GM12878 (cell line): Measurements from ENCODE around the gene NR1D1. TPM values are rescaled to one million over a fixed set of nuclear protein-coding genes. Genes with fewer than 3 reads are reported as not detected.
A peak's percentile ranks its signal among the peaks of the same experiment; 100 is the strongest.

ENCODE experiments used
- ATF7 ChIP-seq: fragments of 450-650 bp; IDR thresholded peaks from 2 replicates; pipeline ENCODE4 v1.6.1; 2016; ENCODE audit warnings: low read depth, mild to moderate bottlenecking
- BACH1 ChIP-seq: fragments of 450-650 bp; IDR thresholded peaks from 2 replicates; pipeline ENCODE4 v1.6.1; 2017; ENCODE audit warnings: mild to moderate bottlenecking, borderline replicate concordance
- BCL11A ChIP-seq: IDR thresholded peaks from 2 replicates; pipeline ENCODE4 v1.6.1; 2011; ENCODE audit warnings: low read depth, low read length
- BMI1 ChIP-seq: fragments of 450-650 bp; IDR thresholded peaks from 2 replicates; pipeline ENCODE4 v1.6.1; 2016; ENCODE audit warnings: mild to moderate bottlenecking, moderate library complexity, borderline replicate concordance
- CREB1 ChIP-seq: IDR thresholded peaks from 2 replicates; pipeline ENCODE4 v1.6.1; 2012; ENCODE audit warnings: low read depth, mild to moderate bottlenecking, inconsistent platforms
- EGR1 ChIP-seq, 2 experiments: IDR thresholded peaks; 1 replicate in 1 of 2; 2 replicates in 1 of 2; pipeline ENCODE4 v1.6.1; 2011 to 2012; ENCODE audit warnings: low read depth in 2 of 2, low read length in 2 of 2, borderline replicate concordance in 1 of 2, mild to moderate bottlenecking in 1 of 2, moderate library complexity in 1 of 2
- EP300 ChIP-seq, 2 experiments: fragments of 150-350 bp in 1 of 2; IDR thresholded peaks; 2 replicates each; pipeline ENCODE4 v1.6.1; 2011 to 2012; ENCODE audit warnings: low read depth in 2 of 2, low read length in 2 of 2, borderline replicate concordance in 1 of 2, improper control_type of control experiment in 1 of 2, inconsistent platforms in 1 of 2; ENCODE audit not compliant: control insufficient read depth in 1 of 2
- IKZF1 ChIP-seq: fragments of 450-650 bp; conservative IDR thresholded peaks from 2 replicates; pipeline ENCODE4 v1.6.1; 2017; ENCODE audit warnings: antibody characterized with exemption, mild to moderate bottlenecking
- KDM1A ChIP-seq: fragments of 200-600 bp; sonication (generic); IDR thresholded peaks from 2 replicates; pipeline ENCODE4 v1.6.1; 2016; ENCODE audit warnings: borderline replicate concordance
- LARP7 ChIP-seq: fragments of 450-650 bp; IDR thresholded peaks from 2 replicates; pipeline ENCODE4 v1.6.1; 2017; ENCODE audit warnings: mild to moderate bottlenecking
- NKRF ChIP-seq: fragments of 450-650 bp; conservative IDR thresholded peaks from 2 replicates; pipeline ENCODE4 v1.6.1; 2017; ENCODE audit warnings: mild to moderate bottlenecking, moderate library complexity
- RELA ChIP-seq: fragments of 450-650 bp; IDR thresholded peaks from 2 replicates; pipeline ENCODE4 v1.8.0; 2014; ENCODE audit warnings: borderline replicate concordance; ENCODE audit not compliant: partially characterized antibody
- RUNX3 ChIP-seq: IDR thresholded peaks from 2 replicates; pipeline ENCODE4 v1.6.1; 2012; ENCODE audit warnings: low read length, inconsistent platforms
- SRF ChIP-seq, 2 experiments: IDR thresholded peaks; 2 replicates each; pipeline ENCODE4 v1.6.1; 2011; ENCODE audit warnings: low read depth in 2 of 2, low read length in 2 of 2, mild to moderate bottlenecking in 1 of 2, moderate library complexity in 1 of 2
- polyA plus RNA-seq, 11 experiments: library from polyadenylated mRNA; depleted of rRNA in 4 of 11; unstranded in 6 of 11; stranded (reverse) in 5 of 11; fragments of >200 nt; fragmentation: Nextera tagmentation in 4 of 11; fragmentation: Illumina TruSeq in 1 of 11; extraction: Ambion mirVana in 4 of 11; extraction: Trizol in 1 of 11; gene quantifications; 1 replicate in 1 of 11; 2 replicates in 10 of 11; pipeline versions ENCODE4 v1.2.1 to v1.2.3, GENCODE V29; 2011 to 2016; ENCODE audit warnings: inconsistent platforms in 2 of 11, missing spikeins in 2 of 11, low read depth in 1 of 11
- total RNA-seq, 4 experiments: library from RNA; depleted of rRNA in 3 of 4; stranded (reverse); fragments of >200 nt in 3 of 4; fragmentation: Illumina TruSeq in 1 of 4; extraction: Trizol in 1 of 4; gene quantifications; 2 replicates each; pipeline versions ENCODE4 v1.2.1 to v1.2.3, GENCODE V29; 2013 to 2021
- TF ChIP-seq, protein P1 (sequence below): fragments of 450-650 bp; IDR thresholded peaks from 2 replicates; pipeline ENCODE4 v1.6.1; 2018; ENCODE audit warnings: borderline replicate concordance, mild to moderate bottlenecking; ENCODE audit not compliant: partially characterized antibody
- TF ChIP-seq, protein P2 (sequence below): fragments of 450-650 bp; IDR thresholded peaks from 2 replicates; pipeline ENCODE4 v1.6.1; 2017; ENCODE audit warnings: mild to moderate bottlenecking, moderate library complexity
- TF ChIP-seq, protein P3 (sequence below): IDR thresholded peaks from 2 replicates; pipeline ENCODE4 v1.6.1; 2011; ENCODE audit warnings: low read depth, low read length, improper control_type of control experiment, borderline replicate concordance
- TF ChIP-seq, protein P4 (sequence below): IDR thresholded peaks from 2 replicates; pipeline ENCODE4 v1.6.1; 2011; ENCODE audit warnings: low read depth, mild to moderate bottlenecking, low read length, moderate library complexity, borderline replicate concordance; ENCODE audit errors: extremely low read depth

Gene NR1D1
- total and polyA plus RNA-seq, 10 of the 15 experiments (the other 5 are each of a cell fraction or from before 2014, with no cell fraction given): 0.10 to 3.4 (median 0.94) TPM

DNA sequence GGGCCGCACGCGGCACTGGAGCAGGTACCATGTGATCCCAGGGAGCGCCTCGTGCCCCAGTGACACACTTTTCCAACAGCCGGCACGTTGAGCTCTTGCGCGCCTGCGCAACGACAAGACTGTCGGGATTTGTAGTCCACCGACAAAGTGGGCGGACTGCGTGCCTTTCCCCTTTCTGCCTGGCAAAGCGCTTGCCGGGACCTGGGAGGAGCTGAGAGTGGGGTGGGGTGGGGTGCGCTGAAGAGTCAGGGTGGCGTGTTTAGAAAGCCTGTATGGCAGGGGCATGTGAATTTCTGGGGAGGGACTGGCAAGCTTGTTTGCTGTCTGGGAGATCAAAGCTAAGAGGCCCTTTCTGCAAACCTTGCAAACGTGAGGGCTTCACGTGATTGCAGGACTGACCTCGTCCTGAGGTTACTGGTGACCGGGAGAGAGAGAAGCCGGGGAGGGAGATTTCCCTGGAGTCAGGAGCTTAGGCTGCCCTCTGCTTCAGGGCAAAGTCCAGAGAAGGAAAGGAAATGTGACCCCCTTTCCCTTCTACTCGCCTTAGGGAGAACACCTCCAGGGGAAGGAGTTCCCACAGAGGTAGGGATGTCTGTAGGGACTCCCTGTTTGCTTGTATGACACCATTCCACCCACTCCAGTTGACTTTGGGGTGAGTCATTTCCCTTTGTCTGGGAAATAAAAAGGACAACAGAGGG is 429 bp upstream of the NR1D1 start (continued):
- TF ChIP-seq, protein P1, sequence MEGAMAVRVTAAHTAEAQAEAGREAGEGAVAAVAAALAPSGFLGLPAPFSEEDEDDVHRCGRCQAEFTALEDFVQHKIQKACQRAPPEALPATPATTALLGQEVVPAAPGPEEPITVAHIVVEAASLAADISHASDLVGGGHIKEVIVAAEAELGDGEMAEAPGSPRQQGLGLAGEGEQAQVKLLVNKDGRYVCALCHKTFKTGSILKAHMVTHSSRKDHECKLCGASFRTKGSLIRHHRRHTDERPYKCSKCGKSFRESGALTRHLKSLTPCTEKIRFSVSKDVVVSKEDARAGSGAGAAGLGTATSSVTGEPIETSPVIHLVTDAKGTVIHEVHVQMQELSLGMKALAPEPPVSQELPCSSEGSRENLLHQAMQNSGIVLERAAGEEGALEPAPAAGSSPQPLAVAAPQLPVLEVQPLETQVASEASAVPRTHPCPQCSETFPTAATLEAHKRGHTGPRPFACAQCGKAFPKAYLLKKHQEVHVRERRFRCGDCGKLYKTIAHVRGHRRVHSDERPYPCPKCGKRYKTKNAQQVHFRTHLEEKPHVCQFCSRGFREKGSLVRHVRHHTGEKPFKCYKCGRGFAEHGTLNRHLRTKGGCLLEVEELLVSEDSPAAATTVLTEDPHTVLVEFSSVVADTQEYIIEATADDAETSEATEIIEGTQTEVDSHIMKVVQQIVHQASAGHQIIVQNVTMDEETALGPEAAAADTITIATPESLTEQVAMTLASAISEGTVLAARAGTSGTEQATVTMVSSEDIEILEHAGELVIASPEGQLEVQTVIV: peak; percentile 5
- TF ChIP-seq KDM1A (no peak), ATF7 (peak; percentile 58; the same call in 1 of the 2 replicates), EGR1 (IDR thresholded peaks at IDR 0.05; ENCODE audit: borderline replicate concordance in 1 of 2, low read depth in 2 of 2, low read length in 2 of 2) (peak in 1 of 2 experiments; percentile 65; a peak in 1 of 3 replicates), CREB1 (0 out of 2 replicates have a peak, but pooled peaks have one; percentile 39), IKZF1 (peak; percentile 86), RELA (peak; percentile 60), BCL11A (0 out of 2 replicates have a peak, but pooled peaks have one; percentile 19), EP300 (IDR thresholded peaks at IDR 0.05; ENCODE audit: borderline replicate concordance in 1 of 2, control insufficient read depth in 1 of 2, low read depth in 2 of 2, low read length in 2 of 2) (no peak), LARP7 (0 out of 2 replicates have a peak, but pooled peaks have one; percentile 5), SRF (IDR thresholded peaks at IDR 0.05; ENCODE audit: low read depth in 2 of 2, low read length in 2 of 2) (no peak), BACH1 (no peak; the same call in 1 of the 2 replicates), NKRF (no peak), BMI1 (no peak), RUNX3 (peak; percentile 58; the same call in 1 of the 2 replicates)
- TF ChIP-seq, protein P2, sequence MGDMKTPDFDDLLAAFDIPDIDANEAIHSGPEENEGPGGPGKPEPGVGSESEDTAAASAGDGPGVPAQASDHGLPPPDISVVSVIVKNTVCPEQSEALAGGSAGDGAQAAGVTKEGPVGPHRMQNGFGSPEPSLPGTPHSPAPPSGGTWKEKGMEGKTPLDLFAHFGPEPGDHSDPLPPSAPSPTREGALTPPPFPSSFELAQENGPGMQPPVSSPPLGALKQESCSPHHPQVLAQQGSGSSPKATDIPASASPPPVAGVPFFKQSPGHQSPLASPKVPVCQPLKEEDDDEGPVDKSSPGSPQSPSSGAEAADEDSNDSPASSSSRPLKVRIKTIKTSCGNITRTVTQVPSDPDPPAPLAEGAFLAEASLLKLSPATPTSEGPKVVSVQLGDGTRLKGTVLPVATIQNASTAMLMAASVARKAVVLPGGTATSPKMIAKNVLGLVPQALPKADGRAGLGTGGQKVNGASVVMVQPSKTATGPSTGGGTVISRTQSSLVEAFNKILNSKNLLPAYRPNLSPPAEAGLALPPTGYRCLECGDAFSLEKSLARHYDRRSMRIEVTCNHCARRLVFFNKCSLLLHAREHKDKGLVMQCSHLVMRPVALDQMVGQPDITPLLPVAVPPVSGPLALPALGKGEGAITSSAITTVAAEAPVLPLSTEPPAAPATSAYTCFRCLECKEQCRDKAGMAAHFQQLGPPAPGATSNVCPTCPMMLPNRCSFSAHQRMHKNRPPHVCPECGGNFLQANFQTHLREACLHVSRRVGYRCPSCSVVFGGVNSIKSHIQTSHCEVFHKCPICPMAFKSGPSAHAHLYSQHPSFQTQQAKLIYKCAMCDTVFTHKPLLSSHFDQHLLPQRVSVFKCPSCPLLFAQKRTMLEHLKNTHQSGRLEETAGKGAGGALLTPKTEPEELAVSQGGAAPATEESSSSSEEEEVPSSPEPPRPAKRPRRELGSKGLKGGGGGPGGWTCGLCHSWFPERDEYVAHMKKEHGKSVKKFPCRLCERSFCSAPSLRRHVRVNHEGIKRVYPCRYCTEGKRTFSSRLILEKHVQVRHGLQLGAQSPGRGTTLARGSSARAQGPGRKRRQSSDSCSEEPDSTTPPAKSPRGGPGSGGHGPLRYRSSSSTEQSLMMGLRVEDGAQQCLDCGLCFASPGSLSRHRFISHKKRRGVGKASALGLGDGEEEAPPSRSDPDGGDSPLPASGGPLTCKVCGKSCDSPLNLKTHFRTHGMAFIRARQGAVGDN: 0 out of 2 replicates have a peak, but pooled peaks have one; percentile 62
- TF ChIP-seq, protein P3, sequence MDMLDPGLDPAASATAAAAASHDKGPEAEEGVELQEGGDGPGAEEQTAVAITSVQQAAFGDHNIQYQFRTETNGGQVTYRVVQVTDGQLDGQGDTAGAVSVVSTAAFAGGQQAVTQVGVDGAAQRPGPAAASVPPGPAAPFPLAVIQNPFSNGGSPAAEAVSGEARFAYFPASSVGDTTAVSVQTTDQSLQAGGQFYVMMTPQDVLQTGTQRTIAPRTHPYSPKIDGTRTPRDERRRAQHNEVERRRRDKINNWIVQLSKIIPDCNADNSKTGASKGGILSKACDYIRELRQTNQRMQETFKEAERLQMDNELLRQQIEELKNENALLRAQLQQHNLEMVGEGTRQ: peak; percentile 77
- TF ChIP-seq, protein P4, sequence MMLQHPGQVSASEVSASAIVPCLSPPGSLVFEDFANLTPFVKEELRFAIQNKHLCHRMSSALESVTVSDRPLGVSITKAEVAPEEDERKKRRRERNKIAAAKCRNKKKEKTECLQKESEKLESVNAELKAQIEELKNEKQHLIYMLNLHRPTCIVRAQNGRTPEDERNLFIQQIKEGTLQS: peak; percentile 55; the same call in 1 of the 2 replicates
